Activated CD4-positive, CD25-positive, alpha-beta regulatory T cell treated with anti-CD3 and anti-CD28 coated beads, Interleukin-2, amount 50 U/mL, for 24 hours (primary cell): ENCODE data around the gene TDRD3.
"Not testable (repeated sequence)": the region's sequence is repeated elsewhere in the genome, so short reads cannot be mapped to it uniquely, and the experiment has no call there.

ENCODE experiments used
- ATAC-seq, 2 donors: fragments of 150-1000 bp; cut with Tn5 transposase; one replicate each; pipeline ENCODE4 v1.10.0; 2021; ENCODE audit warnings: mild to moderate bottlenecking in 1 of 2, moderate library complexity in 1 of 2

TDRD3 gene

GRCh38 chr13:60398907-60399589 is 2.0 kb downstream of the TDRD3 start:
- ATAC-seq = no peak

GRCh38 chr13:60402022-60402421 is 5.0 kb downstream of the TDRD3 start:
- ATAC-seq = no peak

- ATAC-seq = no peak
Measured at GRCh38 chr13:60407095-60407494, 10.1 kb downstream of the TDRD3 start.

- ATAC-seq = not testable (repeated sequence)
Measured at GRCh38 chr13:60407852-60408251, 10.8 kb downstream of the TDRD3 start.

- ATAC-seq = not testable (repeated sequence)
Measured at GRCh38 chr13:60409574-60410292, 12.7 kb downstream of the TDRD3 start.

- ATAC-seq = peak in 1 of 2 donors; percentile 35
Measured at GRCh38 chr13:60410299-60410698, 13.3 kb downstream of the TDRD3 start.

- peak in 1 of 2 donors; percentile 35 for ATAC-seq
Measured at GRCh38 chr13:60411464-60411863, 14.4 kb downstream of the TDRD3 start.

GRCh38 chr13:60411983-60412382 is 15.0 kb downstream of the TDRD3 start:
- no peak for ATAC-seq

GRCh38 chr13:60412909-60413616 is 16.0 kb downstream of the TDRD3 start:
- no peak for ATAC-seq

- no peak for ATAC-seq
Measured at GRCh38 chr13:60414177-60414576, 17.2 kb downstream of the TDRD3 start.

- ATAC-seq = peak; percentile 81 to 83
Measured at GRCh38 chr13:60417734-60418133, 20.7 kb downstream of the TDRD3 start.

GRCh38 chr13:60418954-60419353 is 21.9 kb downstream of the TDRD3 start:
- ATAC-seq = no peak

- ATAC-seq = no peak
Measured at GRCh38 chr13:60425332-60425731, 28.3 kb downstream of the TDRD3 start.

GRCh38 chr13:60426075-60426474 is 29.1 kb downstream of the TDRD3 start:
- ATAC-seq = no peak

- peak; percentile 34 to 57 for ATAC-seq
Measured at GRCh38 chr13:60427285-60427684, 30.3 kb downstream of the TDRD3 start.

- peak; percentile 59 to 68 for ATAC-seq
Measured at GRCh38 chr13:60431108-60431700, 34.2 kb downstream of the TDRD3 start.

- ATAC-seq = no peak
Measured at GRCh38 chr13:60433505-60433904, 36.5 kb downstream of the TDRD3 start.

GRCh38 chr13:60435762-60436374 is 38.8 kb downstream of the TDRD3 start:
- no peak for ATAC-seq

- no peak for ATAC-seq
Measured at GRCh38 chr13:60439201-60439600, 42.2 kb downstream of the TDRD3 start.

- ATAC-seq = no peak
Measured at GRCh38 chr13:60441761-60442160, 44.7 kb downstream of the TDRD3 start.

- no peak for ATAC-seq
Measured at GRCh38 chr13:60448907-60449510, 52.0 kb downstream of the TDRD3 start.

GRCh38 chr13:60453490-60453889 is 56.5 kb downstream of the TDRD3 start:
- ATAC-seq = no peak
